Measurements from ENCODE around the gene PANK4.

The PANK4 gene

DNA sequence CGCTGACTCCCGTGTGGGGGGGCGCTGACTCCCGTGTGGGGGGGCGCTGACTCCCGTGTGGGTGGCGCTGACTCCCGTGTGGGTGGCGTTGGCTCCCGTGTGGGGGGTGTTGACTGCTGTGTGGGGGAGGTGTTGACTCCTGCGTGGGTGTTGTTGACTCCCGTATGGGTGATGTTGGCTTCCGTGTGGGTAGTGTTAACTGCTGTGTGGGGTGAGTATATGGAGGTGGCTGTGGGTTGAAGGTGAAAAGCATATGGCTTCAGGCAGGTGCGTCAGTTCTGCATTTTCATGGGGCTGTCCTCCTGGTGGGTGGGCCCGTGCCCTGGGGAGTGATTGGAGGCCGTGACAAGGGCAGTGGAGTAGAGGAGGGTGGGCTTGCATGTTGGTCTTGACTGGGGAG lies 42.4 kb downstream of the PANK4 start:
- FAIRE-seq = no peak
- no peak for DNase-seq (ENCODE audit: extremely low spot score, insufficient read length, low read depth)

DNA sequence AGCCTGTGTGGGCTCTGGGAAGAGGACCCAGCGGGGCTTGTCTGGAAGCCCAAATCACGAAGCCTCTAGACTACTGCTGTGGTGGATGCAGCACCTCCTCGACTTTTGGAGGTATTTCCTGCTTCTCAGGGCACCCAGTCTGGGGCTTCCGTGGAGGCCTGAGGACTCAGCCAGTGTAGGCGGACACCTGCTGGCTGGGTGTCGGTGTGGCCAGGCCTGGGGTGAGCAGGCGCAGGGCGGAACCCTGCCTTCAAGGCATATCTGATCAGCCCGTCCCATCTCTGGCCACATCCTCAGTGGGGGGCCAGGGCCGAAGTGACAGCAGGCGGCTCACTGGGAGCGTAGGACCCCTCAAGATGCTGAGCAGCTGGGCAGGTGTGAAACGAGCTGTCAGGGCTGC lies 43.4 kb downstream of the PANK4 start:
- DNase-seq (ENCODE audit: extremely low spot score, insufficient read length, low read depth) = no peak
- no peak for FAIRE-seq

DNA sequence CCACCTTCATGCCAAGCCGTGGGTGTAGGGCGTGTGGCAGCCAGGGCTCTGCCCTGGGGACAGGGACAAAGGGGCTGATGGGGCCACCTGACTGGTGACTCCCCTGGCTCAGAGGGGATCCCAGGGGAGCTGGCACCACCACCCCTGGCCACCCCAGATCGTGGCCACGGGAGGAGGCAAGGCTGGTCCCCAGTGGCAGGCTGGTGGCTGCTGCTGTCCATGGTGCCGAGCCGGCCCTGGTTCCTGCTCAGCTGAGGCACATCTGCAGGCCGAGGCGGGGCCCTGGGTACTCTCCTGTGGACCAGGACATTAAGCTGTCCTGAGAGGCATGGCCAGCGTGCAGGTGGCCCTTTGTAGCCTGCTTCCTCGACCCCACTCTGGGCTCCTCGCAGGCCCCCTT lies 43.8 kb downstream of the PANK4 start:
- FAIRE-seq (no peak), DNase-seq (ENCODE audit: extremely low spot score, insufficient read length, low read depth) (no peak)

DNA sequence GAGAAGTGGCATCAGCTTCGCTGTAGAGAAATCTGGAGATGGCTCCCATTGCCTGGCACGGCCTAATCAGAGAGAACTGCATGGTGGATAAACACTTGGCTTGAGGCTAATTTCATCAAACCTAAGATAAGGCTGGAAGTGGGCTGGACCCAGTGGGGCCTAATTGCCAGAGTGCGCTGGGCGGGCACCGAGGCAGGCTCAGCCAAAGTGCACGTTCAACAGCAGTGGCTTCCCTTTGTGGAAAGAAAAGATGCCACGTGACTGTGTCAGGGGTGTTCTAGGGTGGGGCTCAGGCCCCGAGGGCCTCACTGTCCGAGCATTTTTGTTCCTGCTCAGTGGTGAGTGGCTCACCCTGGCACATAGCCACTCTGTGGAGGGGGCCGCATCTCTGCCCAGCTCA lies 44.5 kb downstream of the PANK4 start:
- FAIRE-seq = no peak
- DNase-seq (ENCODE audit: extremely low spot score, insufficient read length, low read depth) = no peak

DNA sequence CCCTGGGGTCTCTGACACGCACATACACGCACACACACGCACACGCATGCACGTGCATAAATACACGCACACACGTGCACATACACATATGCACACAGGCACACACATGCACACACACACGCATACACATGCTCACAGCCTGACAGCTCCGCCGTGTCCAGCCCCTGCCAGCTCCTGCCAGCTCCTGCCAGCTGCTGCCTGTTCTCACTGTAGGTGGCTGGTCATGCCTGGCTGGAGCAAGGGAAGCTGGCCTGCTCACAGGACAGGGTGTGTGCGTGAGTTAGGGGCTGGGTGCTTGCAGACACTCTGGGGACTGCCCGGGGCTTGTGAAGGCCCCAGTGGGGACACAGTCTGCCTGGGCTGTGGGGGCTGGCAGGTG lies 45.4 kb downstream of the PANK4 start:
- no peak for DNase-seq (ENCODE audit: extremely low spot score, insufficient read length, low read depth)
- FAIRE-seq = no peak

DNA sequence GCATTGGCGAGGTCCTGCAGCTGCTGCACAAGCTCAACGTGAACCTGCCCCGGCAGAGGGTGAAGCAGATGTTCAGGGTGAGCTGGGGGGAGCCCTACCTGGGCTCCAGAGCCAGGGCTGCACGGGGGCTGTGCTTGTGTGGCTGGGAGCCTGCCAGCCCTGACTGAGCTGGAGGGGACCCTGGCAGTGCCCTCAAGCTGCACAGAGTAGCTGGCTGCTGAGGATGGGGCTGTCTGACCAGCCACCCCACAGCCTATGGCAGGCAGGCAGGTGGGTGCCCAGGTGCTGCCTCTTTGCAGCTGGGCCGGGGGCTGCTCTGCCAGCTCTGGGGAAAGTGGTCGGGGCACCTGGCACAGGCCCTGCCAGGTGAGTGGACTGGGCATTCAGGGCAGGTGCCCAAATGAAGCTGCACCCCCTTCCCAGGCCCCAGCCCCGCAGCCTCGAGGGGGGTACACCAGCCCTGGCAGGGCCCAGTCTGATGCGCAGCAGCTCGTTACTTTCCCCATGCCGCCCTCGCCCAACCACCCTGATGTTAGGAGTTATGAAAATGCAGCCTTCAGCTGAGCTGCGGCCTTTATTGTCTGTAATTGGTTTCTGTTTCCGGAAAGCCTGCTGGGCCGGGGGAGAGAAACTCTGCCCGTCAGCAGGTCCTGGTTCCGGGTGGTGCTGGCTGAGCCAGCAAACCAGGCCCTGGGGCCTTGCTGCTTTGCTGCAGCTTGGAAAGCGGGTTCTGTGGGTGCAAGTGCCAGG lies 46.0 kb downstream of the PANK4 start:
- FAIRE-seq = no peak

DNA sequence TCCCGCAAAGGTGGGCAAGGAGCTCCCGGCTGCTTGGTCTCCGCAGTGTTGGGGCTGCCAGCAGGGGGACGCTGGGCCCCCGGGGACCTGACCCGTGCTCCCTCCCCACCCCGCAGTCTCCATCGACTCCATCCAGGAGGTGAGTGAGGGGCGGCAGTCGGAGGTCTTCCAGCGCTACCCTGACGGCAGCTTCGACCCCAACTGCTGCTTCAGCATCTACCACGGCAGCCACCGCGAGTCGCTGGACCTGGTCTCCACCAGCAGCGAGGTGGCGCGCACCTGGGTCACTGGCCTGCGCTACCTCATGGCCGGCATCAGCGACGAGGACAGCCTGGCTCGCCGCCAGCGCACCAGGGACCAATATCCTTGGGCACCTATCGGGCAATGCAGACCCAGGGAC lies 46.8 kb downstream of the PANK4 start:
- no peak for FAIRE-seq
- no peak for DNase-seq (ENCODE audit: extremely low spot score, insufficient read length, low read depth)

More for the DNA sequence above, 46.0 kb downstream of the PANK4 start:
- DNase-seq (ENCODE audit: extremely low spot score, insufficient read length, low read depth) = no peak

DNA sequence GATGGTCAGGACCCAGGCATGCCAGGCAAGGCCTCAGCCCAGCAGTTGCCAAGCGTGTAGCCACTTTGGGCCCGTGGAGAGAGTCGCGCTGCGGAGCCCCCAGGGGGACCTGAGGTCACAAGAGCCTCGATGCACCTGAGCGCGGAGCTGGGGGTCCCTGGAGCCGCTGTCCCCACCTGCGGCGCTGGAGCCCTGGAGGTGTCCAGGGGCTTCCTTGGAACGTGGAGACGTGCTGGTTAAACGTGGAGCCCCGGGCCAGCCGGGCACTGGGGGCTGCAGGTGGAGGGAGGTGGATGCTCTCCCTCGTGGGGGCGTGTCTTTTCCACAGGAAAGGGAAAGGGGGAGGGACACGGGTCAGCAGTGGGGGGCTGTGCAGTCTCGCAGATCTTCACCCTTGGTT lies 47.2 kb downstream of the PANK4 start:
- no peak for FAIRE-seq
- DNase-seq (ENCODE audit: extremely low spot score, insufficient read length, low read depth) = no peak

DNA sequence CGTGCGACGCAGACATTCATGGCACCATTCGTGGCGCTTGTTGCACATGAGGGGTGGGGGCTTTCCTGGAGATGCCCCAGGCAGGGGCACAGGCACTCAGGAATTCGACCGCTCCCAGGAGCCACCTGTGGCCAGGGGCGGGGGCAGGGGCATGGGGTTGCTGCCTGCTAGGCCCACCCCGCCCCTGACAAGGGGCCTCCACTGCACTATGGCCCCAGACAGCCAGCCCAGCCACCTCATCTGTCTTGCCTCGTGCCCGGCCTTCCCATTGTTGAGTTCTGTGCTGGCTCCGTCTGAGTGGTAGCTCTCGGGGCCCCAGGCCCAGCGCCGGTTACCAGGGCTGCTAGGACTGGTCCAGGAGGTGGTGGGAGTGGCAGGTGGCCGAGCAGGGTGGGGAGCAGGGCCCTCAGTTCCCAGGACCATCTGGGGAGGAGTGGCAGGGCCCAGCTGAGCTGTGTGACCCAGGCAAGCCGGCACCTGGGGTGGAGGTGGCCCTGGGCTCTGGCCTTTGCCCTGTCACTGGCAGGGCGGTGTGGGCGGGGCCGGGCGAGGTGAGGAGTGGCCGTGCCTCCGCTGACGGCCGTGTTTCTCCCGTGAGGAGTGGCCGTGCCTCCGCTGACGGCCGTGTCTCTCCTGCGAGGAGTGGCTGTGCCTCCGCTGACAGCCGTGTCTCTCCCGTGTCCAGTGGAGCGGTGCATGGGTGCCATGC lies 48.5 kb downstream of the PANK4 start:
- DNase-seq (ENCODE audit: extremely low spot score, insufficient read length, low read depth) = no peak
- no peak for FAIRE-seq

DNA sequence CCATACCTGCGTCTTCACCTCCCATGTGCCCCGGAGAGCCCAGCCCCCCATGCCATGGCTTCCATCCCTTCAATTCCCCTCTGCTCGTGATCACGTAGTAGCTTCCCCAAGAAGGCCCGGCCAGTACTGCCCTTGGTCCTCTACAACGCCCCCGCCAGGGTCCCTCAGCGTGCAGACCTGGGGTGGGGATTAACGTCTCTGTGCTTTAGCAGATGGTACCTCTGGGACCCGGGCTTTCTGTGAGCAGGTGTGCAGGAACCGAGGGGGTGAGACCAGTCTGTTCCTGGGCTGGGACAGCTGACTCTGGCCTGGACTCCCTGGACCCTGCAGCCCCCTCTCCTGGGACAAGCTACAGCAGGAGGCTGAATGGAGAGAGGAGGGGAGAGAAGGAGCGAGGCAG lies 49.1 kb downstream of the PANK4 start:
- FAIRE-seq (no peak), DNase-seq (ENCODE audit: extremely low spot score, insufficient read length, low read depth) (no peak)

DNA sequence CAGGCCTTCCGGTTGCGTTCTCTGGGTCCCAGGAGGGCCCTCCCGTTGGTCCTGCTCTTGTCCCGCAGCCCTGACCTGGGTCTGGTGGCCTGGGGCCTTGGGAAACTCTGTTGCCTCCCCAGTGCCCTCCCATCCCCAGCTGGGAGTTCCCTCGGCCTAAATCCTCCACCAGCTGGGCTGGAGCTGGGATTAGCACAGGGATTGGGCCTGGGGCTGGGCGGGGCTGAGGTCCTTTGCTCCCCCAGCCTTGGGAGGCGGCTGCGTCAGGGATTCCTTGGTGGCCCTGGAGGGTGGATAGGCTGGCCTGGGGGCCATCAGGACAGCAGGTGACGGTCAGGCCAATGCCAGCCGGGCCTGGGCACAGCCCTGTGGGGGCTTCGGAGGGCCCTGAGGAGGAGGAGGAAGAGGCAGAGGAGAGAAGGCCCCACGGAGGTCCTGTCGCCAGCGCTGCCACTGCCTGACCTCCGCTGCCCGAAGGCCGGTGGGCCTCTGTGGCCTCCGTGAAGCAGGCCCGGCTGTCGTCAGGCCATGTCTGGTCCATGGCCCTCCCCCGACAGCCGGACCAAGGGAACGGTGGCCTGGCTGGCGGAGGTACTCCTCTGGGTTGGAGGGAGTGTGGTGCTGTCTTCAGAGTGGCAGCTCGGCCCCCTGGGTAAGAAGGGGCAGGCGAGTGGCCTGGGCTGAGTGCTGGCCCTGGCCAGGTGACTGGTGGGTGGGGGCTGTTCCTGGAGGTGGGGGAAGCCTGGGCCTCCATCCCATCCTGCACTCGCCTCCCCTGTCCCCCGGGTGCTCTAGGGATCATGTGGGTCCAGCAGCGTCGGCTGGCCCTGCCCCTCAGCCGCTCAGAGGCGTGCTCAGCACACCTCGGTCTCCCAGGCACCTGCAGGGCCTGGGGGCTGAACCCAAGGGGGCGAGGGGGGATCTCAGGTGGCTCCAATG lies 50.1 kb downstream of the PANK4 start, which contains the start of gene PLCH2:
PLCH2 (plus strand) TSS at position 229 of the 939 bp plus-strand sequence; CDS start at position 529, 300 bp downstream.
- DNase-seq (ENCODE audit: extremely low spot score, insufficient read length, low read depth) (no peak), FAIRE-seq (no peak)

DNA sequence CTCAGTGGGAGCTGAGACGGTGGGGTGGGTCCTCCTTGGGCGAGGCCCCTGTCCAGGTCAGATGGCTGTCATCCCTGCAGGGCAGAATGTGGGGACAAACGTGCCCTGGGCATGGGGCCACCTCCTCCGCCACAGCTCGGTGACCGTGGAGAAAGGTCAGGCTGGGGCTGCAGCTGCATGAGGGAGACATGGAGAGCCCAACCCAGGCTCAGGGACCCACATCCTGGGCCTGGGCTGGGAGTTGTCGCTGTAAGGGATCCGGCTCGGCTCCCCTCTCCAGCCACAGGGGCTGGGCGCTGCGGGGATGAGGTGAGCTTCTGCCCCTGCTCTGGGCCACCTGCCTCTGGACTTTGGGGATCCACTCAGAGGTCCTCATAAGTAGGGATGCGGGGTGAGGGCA lies 50.8 kb downstream of the PANK4 start:
- no peak for DNase-seq (ENCODE audit: extremely low spot score, insufficient read length, low read depth)
- no peak for FAIRE-seq

DNA sequence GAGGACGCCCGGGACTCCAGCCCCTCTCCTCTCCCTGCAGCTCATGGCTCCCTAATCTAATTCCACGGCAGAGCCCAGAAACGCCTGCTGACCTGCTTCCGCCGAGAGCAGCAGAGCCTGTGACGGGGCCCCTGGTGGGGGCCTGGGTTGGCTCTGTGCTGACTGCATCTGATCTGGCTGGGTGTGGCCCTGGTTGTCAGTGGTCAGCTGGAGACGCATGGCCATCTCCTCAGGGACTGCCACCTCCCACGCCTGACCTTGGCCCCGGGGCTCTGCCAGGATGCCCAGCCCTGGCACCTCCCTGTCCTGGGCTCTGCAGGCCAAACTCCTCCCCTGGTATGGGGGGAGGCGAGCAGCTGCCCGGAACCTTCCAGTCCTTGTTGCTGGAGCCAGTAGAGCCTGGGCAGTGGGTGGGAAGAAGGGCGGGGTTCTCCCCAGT lies 51.4 kb downstream of the PANK4 start:
- no peak for DNase-seq (ENCODE audit: extremely low spot score, insufficient read length, low read depth)
- no peak for FAIRE-seq

DNA sequence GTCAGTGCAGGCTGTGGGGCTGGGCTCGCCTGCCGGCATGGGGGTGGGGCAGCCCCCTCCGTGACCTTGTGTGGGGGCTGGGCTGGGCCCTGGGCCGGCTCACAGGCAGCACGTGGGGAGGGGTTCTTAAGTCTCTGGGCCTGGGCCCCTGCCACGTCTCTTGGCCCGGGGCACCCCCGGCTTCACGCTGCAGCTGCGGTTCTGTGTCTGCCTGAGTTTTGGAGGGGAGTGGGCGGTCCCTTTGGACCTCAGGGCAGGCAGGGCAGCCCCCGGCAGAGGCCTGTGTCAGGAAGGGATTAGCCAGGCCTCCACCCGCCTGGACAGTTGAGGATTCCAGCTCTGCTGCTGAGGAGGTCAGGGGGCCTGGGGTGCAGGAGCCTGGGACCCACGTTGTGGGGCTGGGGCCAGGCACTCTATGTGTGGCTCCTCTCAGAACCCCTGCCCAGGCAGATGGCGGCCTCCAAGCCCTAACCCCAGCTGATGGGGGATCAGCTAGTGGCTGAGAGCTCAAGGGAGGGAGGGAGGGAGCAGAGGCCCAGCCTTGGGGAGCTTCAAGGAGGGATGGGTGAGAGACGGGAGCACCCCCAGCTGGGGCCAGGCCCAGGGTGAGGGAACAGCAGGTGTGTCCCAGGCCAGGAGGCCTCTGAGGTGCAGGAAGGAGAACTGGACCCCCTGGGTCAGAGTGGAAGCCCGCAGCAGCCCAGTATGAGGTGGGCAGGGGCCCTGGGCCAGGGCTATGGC lies 52.1 kb downstream of the PANK4 start:
- FAIRE-seq (no peak), DNase-seq (ENCODE audit: extremely low spot score, insufficient read length, low read depth) (no peak)

DNA sequence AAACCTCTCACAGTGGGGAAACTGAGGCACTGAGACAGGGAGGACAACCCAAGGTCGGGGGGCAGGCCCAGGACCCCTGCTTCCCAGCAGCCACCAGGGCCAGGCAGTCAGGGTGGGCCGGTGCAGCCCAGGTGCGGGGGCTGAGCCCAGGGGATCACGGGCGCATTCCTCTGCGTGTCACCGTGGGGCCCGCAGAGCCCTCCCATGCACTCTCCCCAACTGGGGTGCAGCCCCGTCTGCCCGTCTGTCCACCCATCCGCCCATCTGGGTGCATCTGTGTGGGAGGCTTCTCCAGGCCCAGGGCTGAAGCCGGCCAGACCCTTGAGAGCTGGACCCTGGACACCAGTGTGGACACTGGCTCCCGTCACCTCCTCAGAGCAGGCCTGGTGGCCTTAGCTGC lies 53.2 kb downstream of the PANK4 start:
- DNase-seq (ENCODE audit: extremely low spot score, insufficient read length, low read depth) = no peak
- FAIRE-seq = no peak

DNA sequence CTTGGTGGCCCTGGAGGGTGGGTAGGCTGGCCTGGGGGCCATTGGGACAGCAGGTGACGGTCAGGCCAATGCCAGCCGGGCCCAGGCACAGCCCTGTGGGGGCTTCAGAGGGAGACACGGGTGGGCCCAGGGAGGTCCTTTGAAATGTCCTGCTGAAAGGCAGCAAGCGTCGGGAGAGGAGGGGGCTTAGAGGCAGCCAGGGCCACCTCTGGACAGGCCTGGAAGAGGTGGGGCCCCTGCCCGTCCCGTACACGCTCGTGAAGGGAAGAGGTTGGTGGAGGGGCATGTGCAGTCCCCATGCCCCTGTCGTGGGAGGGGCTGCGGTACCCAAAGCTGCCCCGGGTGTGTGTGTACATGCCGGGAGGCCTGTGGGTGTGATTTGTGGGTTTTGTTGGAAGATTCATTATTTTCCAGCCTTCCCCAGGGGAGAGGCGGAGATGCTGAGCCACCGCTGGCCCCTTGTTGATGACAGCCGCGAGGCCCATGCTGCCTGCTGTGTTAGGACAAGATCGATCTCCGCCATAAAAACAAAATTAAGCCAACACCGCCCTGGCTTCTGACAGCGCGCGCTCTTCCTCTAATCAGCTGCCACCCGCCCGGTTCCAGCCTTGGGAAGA lies 53.7 kb downstream of the PANK4 start:
- DNase-seq (ENCODE audit: extremely low spot score, insufficient read length, low read depth) = no peak
- FAIRE-seq = no peak

DNA sequence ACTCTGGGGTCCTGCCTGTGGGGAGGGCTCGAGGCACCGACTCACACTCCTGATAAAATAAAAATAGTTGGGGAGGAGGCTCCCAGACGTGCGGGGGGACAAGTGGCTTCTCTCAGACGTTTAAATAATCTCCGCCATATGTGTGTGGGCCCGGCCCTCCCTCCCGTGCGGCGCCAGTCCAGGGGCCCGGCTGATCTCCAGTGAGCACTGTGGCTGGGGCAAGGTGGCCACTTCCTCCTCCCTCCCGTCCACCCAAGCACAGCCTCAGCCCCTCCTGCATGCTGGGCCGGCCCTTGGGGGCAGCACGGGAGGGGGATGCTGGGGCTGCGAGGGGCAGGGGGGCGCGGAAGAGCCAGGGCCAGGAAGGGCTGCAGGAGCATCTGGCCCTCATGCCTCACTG lies 54.3 kb downstream of the PANK4 start:
- DNase-seq (ENCODE audit: extremely low spot score, insufficient read length, low read depth) (no peak), FAIRE-seq (no peak)

DNA sequence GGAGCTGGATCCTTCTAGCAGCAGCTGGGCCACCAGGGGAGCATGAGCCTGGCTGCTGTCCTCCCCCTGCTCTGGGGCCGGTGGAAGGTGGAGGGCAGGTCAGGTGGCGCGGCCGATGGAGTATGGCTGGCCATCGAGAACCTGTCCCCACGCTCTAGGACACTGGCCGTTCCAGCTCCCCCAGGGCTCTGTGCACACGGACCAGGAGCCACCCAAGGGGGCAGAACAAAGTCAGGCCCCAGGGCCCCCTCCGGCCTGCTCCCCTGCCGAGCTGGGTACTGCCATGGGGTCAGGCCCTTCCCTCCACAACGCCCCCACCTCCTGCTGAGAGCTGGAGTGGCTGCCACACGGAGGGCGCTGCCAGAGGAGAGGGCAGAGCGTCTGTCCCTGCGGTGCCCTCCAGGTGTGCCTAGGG lies 54.8 kb downstream of the PANK4 start:
- no peak for DNase-seq (ENCODE audit: extremely low spot score, insufficient read length, low read depth)
- no peak for FAIRE-seq

DNA sequence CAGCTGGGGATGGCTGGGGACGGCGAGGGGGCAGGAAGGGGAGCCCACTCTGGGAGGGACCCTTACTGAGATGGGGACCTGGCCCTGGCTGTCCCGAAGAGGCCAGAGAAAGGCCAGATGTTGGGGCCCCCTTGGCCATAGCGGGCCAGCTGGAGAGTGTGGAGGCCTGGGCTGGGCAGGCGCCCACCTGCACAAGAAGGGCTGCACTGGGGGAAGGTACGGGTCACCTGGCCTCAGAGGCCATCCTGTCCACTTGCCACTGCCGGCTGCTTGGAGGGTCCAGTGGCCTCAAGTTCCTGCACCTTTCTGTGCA lies 55.3 kb downstream of the PANK4 start:
- DNase-seq (ENCODE audit: extremely low spot score, insufficient read length, low read depth) = no peak
- no peak for FAIRE-seq

All from GM18507 (cell line).